Activated naive CD8-positive, alpha-beta T cell treated with anti-CD3 and anti-CD28 coated beads, Interleukin-2, amount 50 U/mL, for 16 hours (primary cell): ENCODE results near the gene AJUBA.
"Not testable (repeated sequence)": the region's sequence is repeated elsewhere in the genome, so short reads cannot be mapped to it uniquely, and the experiment has no call there.

Experiments used
- DNase-seq: peaks from one replicate; pipeline ENCODE4 v3.0.0-alpha.2; 2020; ENCODE audit warnings: low read depth, low spot score

Gene AJUBA

DNA sequence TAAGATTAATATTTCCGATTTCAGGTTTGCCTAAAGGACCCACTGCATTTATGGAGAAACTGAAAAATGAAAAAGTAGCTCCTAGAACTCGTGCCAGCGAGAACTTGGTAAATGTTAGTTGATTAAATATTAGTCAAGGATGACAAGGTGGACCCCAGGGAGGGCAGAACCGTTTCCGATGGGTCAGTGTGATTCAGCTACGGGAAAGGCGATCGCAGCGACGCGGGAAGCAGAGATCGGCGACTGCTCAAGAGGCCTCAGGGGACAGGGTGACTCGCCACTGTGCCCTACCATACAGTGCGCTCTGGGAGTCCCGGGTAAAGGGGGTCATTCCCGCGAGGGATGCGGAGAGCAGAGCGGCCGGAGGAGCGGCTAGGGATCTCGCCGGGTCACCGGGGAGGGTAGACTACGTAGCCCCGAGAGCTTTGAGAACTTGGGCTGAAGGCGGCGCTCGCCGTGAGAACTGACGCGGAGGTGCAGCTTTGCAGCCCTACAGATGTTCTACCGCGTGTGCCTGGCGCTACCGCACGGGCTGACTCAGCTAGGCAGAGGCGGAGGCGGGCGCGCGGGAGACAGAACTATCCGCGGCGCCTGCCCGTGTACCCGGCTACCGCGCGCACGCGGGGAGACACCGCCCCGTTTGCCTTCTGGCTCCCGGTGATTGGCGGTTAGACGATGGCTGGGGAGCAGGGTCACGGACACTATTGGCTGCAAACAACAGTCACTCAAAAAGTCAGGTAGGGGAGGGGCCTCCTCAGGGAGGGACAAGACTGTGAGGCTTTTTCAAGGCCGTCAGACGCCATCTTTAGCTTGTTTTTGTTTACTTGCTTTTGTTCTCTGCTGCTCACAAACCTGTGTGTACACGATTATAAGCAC is 24.4 kb upstream of the AJUBA start:
- DNase-seq = peak; percentile 89

DNA sequence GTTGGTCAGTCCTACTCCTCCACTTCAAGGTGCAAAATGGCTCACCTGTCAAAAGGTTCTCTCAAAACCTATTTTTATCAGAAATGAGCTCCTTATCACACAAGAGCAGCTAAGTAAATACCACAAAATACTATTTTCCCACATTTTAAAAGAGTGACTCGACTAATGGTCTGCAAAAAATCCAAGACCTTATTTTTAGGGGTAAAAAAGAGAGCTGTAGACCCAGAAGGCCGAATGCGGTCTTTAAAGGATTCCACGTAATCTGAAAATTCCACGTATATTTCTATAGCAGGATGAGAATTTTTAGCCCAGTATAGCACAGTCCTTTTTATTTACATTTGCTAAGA is 23.8 kb upstream of the AJUBA start:
- no peak for DNase-seq

DNA sequence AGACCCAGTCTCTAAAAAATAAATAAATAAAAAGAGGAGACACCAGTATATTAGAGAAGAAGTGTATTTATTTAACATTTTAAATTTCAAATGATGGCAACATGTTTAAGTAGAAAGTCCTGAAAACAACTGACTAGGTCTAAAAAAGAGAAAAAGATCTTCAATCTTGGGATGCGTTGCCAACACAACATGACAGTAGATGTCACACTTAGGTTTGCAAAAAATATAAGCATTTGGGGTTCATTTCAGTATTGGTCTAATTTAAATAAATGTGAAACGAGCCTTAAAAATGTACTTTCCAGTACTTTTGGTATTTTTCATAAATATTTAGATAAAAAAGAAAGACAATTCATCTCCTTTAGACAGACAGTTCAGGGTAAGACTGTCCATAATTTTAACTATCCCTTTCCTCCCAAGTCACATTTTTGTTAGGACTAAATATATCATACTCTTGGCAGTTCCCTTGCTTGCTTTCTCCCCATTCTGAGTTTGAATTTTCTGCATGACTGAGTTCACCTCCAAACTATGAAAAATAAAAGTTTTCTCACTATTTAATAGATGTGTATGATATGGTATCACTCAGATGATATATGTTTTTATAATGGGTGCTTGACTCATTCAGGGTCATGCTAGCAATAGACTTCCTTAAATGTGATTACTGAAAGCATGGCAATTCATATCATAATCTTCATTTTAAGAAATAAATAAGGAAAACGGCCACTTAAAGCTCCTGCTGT is 23.3 kb upstream of the AJUBA start:
- no peak for DNase-seq

GRCh38 chr14:23004274-23004673 is 21.9 kb upstream of the AJUBA start:
- not testable (repeated sequence) for DNase-seq

DNA sequence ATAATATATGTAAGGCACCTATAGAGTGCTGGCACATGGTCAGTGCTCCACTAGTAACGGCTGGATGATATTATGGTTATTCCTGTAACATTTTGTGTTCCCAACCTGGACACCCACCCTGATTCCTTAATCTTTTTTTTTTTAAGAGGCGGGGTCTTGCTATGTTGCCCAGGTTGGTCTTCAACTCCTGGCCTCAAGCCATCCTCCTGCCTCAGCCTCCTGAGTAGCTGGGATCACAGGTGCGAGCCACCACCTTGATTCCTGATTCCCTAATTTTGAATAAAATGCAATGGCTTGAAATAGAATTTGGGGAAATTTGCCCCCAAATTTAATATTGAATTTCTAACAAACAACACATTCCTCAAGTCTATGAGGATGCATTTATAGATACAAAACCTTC is 20.2 kb upstream of the AJUBA start:
- DNase-seq = no peak

- no peak for DNase-seq
Observed at GRCh38 chr14:23000860-23001259, 18.5 kb upstream of the AJUBA start.

DNA sequence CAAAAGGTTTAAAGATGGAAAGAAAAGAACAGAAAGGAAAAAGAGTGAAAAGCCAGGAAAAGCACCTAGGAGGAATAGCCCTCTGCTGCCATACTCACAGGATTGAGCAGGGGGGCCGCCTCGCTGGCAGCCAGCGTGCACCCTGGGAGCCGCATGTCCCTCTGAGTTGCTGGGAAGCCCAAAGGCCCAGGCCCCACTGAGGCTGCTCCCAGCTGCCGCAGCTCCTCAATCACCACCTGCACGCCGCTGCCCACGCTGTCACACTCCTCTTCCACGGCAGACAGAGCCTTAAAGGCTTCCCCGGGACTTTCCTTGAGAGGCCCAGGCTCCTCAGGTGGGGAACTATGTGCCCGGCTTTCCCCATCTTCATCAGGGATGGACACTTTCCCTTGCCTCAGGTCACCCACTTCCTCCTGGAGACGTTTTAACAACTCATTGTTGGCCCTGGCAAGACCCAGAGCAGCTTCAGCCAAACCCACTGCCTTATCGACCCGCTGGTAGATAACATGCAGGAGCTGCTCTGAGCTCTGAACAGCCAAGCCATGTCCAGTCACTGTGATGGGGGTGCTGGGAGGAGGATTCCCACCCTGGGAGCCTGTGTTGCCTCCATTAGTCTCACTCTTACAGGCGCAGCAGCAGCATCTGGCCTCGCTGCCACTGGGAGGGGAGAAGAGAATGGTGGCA is 16.1 kb upstream of the AJUBA start:
- no peak for DNase-seq

GRCh38 chr14:22997676-22998323 is 15.4 kb upstream of the AJUBA start:
- no peak for DNase-seq

GRCh38 chr14:22996768-22997654 is 14.7 kb upstream of the AJUBA start:
- DNase-seq = no peak

GRCh38 chr14:22995889-22996625 is 13.7 kb upstream of the AJUBA start:
- no peak for DNase-seq

GRCh38 chr14:22994762-22995275 is 12.5 kb upstream of the AJUBA start:
- DNase-seq = no peak

GRCh38 chr14:22993517-22993916 is 11.2 kb upstream of the AJUBA start:
- DNase-seq = no peak

DNA sequence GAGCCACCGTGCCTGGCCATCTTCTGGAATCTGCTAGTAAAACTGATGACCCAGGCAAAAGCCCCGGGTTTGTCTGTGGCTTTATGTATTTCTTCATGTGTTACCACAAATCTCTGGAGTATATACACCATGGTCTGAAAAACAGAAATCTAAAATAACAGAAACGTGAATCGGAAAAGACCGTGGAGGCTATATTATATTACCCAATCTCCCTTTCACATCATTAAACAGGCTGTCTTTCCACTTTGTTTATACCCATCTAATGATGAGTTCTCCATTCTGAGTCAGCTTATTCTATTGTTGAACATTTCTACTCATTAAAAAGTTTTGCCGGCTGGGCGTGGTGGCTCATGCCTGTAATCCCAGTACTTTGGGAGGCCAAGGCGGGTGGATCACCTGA is 9.5 kb upstream of the AJUBA start:
- DNase-seq = no peak

GRCh38 chr14:22987291-22987690 is 4.9 kb upstream of the AJUBA start:
- no peak for DNase-seq

DNA sequence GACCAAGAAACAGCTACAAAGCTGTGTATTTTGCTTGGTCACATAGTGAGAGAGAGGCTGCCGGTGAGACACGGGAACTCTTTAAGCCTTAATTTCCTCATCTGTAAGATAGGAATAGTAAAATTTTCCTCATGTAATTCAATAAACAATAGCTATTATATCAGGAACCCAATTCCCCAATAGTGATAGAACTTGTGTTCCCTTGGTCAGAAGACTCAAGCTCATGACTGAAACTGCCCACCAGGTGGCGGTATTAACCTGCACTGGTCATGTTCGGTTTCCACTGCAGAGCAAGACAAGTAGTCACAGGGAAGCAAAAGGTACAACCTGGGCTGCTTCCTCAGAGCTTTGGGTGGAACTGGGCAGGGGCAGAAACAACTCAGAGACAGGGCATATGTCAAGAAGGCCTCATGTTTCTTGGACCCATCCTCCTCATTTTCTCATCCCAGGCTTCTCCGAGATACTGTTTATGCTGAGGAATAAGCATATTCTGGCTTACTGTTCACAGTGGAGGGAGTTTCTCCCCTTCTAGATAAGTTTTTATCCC is 4.2 kb upstream of the AJUBA start:
- DNase-seq = peak; percentile 77

DNA sequence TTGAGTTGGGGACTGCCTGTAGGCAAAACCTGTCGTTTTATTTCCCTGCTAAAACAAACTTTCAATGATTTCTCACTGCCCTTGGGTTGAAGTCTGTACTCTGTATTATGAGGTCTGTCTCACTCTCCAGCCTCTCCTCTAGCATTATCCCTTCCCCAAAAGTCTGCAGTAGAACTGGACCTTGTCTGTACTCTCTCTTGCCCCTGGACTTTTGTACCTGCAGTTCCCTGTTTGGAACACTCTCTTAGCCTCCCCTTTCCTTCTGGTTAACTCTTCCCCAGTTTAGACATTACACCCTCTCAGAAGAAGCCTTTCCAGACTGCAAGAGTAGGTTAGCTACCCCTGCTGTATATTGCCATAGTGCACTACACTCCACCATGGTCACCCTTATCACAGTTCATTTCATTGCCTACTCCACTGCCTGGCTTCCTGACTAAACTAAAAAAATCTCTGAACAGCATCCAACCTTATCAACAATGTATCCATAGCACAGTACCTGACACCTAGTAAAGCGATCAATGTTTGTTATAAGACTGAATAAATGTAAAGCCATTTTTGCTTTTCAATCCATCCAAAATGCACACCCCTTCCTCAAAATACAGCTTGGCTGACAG is 3.6 kb upstream of the AJUBA start:
- DNase-seq = no peak

DNA sequence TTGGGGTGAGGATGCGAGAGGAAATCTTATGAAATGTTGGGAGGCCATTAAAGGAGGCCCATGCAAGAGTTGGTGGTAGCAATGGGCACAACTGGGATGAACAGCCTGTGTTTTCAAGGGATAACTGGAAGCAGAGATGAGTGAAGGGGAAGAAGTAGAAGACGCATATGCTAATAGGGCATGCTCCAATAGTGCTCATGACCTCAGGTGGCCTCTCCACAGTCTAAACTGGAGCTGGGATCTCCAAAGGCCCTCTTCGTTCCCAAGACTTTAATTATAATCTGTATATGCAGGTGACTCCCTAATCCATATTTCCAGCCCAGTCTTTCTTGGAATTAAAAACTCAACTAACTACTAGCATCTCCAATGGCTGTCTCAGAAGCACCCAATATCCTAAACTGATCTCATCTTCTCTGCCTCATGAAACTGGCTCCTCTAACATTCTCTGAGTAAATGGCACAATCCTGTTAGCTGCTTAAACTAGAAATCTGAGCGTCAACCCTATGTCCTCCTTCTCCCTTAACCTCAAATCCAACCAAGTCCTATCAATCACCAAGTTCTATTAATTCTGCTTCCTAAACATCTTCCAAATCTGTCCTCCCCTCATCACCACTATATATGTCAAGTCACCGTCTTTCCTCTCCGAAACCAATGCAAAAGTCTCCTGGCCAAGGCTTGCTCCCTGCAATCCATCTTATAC is 2.8 kb upstream of the AJUBA start:
- no peak for DNase-seq

DNA sequence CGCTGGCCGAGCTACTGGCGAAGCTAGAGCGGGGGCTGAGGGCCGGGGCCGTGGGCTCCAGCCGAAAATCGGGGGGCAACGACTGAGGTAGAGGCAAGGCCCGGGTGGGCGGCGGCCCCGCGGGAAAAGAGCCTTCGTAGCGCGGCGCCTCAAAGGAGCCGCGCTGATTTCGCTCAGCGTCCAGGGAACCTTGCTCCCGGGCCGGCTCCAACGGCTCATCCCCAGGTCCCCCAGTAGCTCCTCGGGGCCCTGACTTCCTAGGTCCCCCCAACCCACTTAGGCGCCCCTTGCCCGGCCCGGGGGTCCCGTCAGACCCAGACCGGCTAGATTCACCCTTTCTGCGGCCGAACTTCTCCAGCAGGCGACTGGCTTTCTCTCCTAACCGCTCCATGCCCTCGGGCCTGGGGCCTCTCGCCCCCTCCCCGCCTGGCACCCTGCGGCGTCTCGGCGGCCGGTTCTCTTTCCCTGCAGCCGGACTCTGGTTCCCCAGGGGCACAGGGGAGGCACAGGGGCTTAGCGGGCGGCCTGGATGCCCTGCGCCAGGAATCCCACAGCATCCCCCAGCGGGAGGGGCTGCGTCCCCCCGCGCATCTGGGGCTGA is 375 bp downstream of the AJUBA start:
- no peak for DNase-seq
